A673 (cell line): ENCODE data around the gene NUDT8.

Experiments
- CTCF ChIP-seq: fragments of 300-800, 200-600 bp; sonication (generic); conservative IDR thresholded peaks from 2 replicates; pipeline ENCODE4 v1.5.1; 2017; ENCODE audit warnings: low read depth, mild to moderate bottlenecking, antibody characterized with exemption, low read length, moderate library complexity, mixed read lengths
- EZH2 ChIP-seq: fragments of 200-600 bp; sonication (generic); IDR thresholded peaks from 2 replicates; pipeline ENCODE4 v1.6.1; 2017; ENCODE audit warnings: borderline replicate concordance, low read depth, mild to moderate bottlenecking, mixed read lengths, antibody characterized with exemption, low read length; ENCODE audit not compliant: poor library complexity, severe bottlenecking

- TF ChIP-seq CTCF (no peak), EZH2 (no peak)
These were observed 7.2 kb upstream of the NUDT8 start for GRCh38 chr11:67636962-67637361.
